GM12878 (cell line): ENCODE results near the gene ADAMTS14. TPM values are rescaled to one million over a fixed set of nuclear protein-coding genes. Genes with fewer than 3 reads are reported as not detected.

Source experiments
- ATAC-seq: fragments of 200-7000 bp; cut with Tn5 transposase; 3 replicates; pipeline ENCODE4 v1.9.1; 2020; ENCODE audit warnings: mild to moderate bottlenecking, moderate library complexity
- BruUV-seq: library from RNA; stranded (reverse); fragments of 400-500 nt; replicated peaks from 2 replicates; lab custom pipeline; 2021; lab: Mats Ljungman, UMichigan
- CTCF ChIA-PET: fragments of 300-600 bp; sonication (Branson Sonifier 250); formaldehyde crosslinking; extraction: SDS; loops from one replicate; lab custom pipeline; 2021; ENCODE audit warnings: inconsistent platforms; lab: Yijun Ruan, JAX
- POLR2A ChIA-PET: fragments of 350-600 bp; formaldehyde crosslinking; extraction: SDS; loops from one replicate; lab custom pipeline; 2021; ENCODE audit warnings: inconsistent platforms; lab: Charles Lee
- RAD21 ChIA-PET: fragments of 300-600 bp; sonication (Branson Sonifier 250); formaldehyde crosslinking; loops from one replicate; lab custom pipeline; 2023; ENCODE audit warnings: antibody characterized with exemption; ENCODE audit not compliant: unreplicated experiment; lab: Charles Lee
- SMC1A ChIA-PET: fragments of 300-600 bp; sonication (Branson Sonifier 250); formaldehyde crosslinking; loops from one replicate; lab custom pipeline; 2023; ENCODE audit not compliant: unreplicated experiment, uncharacterized antibody; lab: Charles Lee
- DNase-seq: peaks from one replicate; pipeline ENCODE4 v3.0.0-alpha.2; 2011; ENCODE audit warnings: low read depth, low spot score
- FAIRE-seq: peaks from 3 replicates; lab custom pipeline; 2011; peaks lifted over from hg19 to GRCh38; lab: Jason Lieb, UNC
- H2AFZ ChIP-seq: 2 replicates; pipeline ENCODE4 v1.6.0; 2011; ENCODE audit warnings: low read depth, low read length, control low read depth; ENCODE audit not compliant: control insufficient read depth
- H3K27ac ChIP-seq: 2 replicates; pipeline ENCODE4 v1.5.1; 2011; ENCODE audit warnings: control low read depth; ENCODE audit not compliant: control insufficient read depth, insufficient read depth
- H3K27me3 ChIP-seq, 2 experiments: replicated peaks in 1 of 2; 2 replicates each; pipeline versions ENCODE4 v1.6.0 to v1.6.1; 2011; ENCODE audit warnings: low read length in 1 of 2; ENCODE audit not compliant: control insufficient read depth in 2 of 2, insufficient read depth in 2 of 2
- H3K36me3 ChIP-seq, 2 experiments: 2 replicates each; pipeline ENCODE4 v1.5.1; 2011; ENCODE audit warnings: low read length in 1 of 2; ENCODE audit not compliant: control insufficient read depth in 2 of 2, insufficient read depth in 2 of 2
- H3K4me1 ChIP-seq: 2 replicates; pipeline ENCODE4 v1.6.1; 2011; ENCODE audit warnings: mild to moderate bottlenecking, low read length, moderate library complexity, mixed read lengths; ENCODE audit not compliant: control insufficient read depth, insufficient read depth
- H3K4me2 ChIP-seq: 2 replicates; pipeline ENCODE4 v1.6.0; 2011; ENCODE audit warnings: control low read depth; ENCODE audit not compliant: control insufficient read depth, insufficient read depth
- H3K4me3 ChIP-seq: fragments of 200-600 bp; sonication (generic); 2 replicates; pipeline ENCODE4 v1.5.1; 2016
- H3K79me2 ChIP-seq: 2 replicates; pipeline ENCODE4 v1.6.0; 2011; ENCODE audit warnings: low read length; ENCODE audit not compliant: control insufficient read depth, insufficient read depth
- H3K9ac ChIP-seq: 2 replicates; pipeline ENCODE4 v1.8.0; 2011; ENCODE audit warnings: low read length, control low read depth, mixed read lengths; ENCODE audit not compliant: control insufficient read depth, insufficient read depth
- H3K9me3 ChIP-seq: replicated peaks from 3 replicates; pipeline ENCODE4 v1.5.1; 2011; ENCODE audit warnings: mild to moderate bottlenecking, low read length; ENCODE audit not compliant: control insufficient read depth, insufficient read depth
- H4K20me1 ChIP-seq: 2 replicates; pipeline ENCODE4 v1.6.0; 2011; ENCODE audit not compliant: control insufficient read depth, insufficient read depth
- FOXK2 ChIP-seq: fragments of 450-650 bp; IDR thresholded peaks from 2 replicates; pipeline ENCODE4 v1.6.1; 2017; ENCODE audit warnings: mild to moderate bottlenecking, moderate library complexity
- IRF4 ChIP-seq: IDR thresholded peaks from 2 replicates; pipeline ENCODE4 v1.6.1; 2011; ENCODE audit warnings: low read depth, low read length
- KDM1A ChIP-seq: fragments of 200-600 bp; sonication (generic); IDR thresholded peaks from 2 replicates; pipeline ENCODE4 v1.6.1; 2016; ENCODE audit warnings: borderline replicate concordance
- MTA3 ChIP-seq: IDR thresholded peaks from 2 replicates; pipeline ENCODE4 v1.6.1; 2012; ENCODE audit warnings: low read length, inconsistent platforms, borderline replicate concordance
- NFYB ChIP-seq: IDR thresholded peaks from 2 replicates; pipeline ENCODE4 v1.6.1; 2011; ENCODE audit warnings: low read depth, mild to moderate bottlenecking, low read length, improper control_type of control experiment, moderate library complexity; ENCODE audit not compliant: insufficient read depth
- RCOR1 ChIP-seq: conservative IDR thresholded peaks from 2 replicates; pipeline ENCODE4 v1.6.1; 2012; ENCODE audit warnings: low read depth, low read length, improper control_type of control experiment
- RFX5 ChIP-seq: IDR thresholded peaks from 2 replicates; pipeline ENCODE4 v1.6.1; 2011; ENCODE audit warnings: low read depth, low read length, improper control_type of control experiment
- SUZ12 ChIP-seq: fragments of 200-600 bp; sonication (generic); IDR thresholded peaks from one replicate; pipeline ENCODE4 v1.6.1; 2018; ENCODE audit warnings: antibody characterized with exemption, mild to moderate bottlenecking; ENCODE audit not compliant: unreplicated experiment
- TARDBP ChIP-seq: IDR thresholded peaks from 2 replicates; pipeline ENCODE4 v1.6.1; 2016; ENCODE audit warnings: borderline replicate concordance
- TCF7 ChIP-seq: IDR thresholded peaks from 2 replicates; pipeline ENCODE4 v1.6.1; 2014; ENCODE audit warnings: antibody characterized with exemption, borderline replicate concordance
- ZNF207 ChIP-seq: fragments of 450-650 bp; IDR thresholded peaks from 2 replicates; pipeline ENCODE4 v1.6.1; 2014; ENCODE audit warnings: antibody characterized with exemption, mild to moderate bottlenecking, borderline replicate concordance
- ZNF622 ChIP-seq: fragments of 450-650 bp; IDR thresholded peaks from 2 replicates; pipeline ENCODE4 v1.6.1; 2017; ENCODE audit warnings: mild to moderate bottlenecking, inconsistent platforms
- WGBS: methylation state at CpG from one replicate; pipeline ENCODE4 v1.1.6; 2016; ENCODE audit warnings: low lambda C conversion rate; ENCODE audit not compliant: insufficient replicate concordance, insufficient coverage; ENCODE audit errors: missing lambda C conversion rate; 5-methylcytosine and 5-hydroxymethylcytosine counted together
- in situ Hi-C: fragments of 300-500 bp; cut with MboI; formaldehyde crosslinking; loops from 9 replicates; pipeline ENCODE4 v1.14.3; 2018; ENCODE audit warnings: mixed read lengths
- intact Hi-C: fragments of 100-400 bp; cut with micrococcal nuclease; formaldehyde crosslinking; loops from one replicate; pipeline ENCODE4 v1.14.2; 2022; ENCODE audit not compliant: unreplicated experiment
- polyA plus RNA-seq, 11 experiments: library from polyadenylated mRNA; depleted of rRNA in 4 of 11; unstranded in 6 of 11; stranded (reverse) in 5 of 11; fragments of >200 nt; fragmentation: Nextera tagmentation in 4 of 11; fragmentation: Illumina TruSeq in 1 of 11; extraction: Ambion mirVana in 4 of 11; extraction: Trizol in 1 of 11; gene quantifications; 1 replicate in 1 of 11; 2 replicates in 10 of 11; pipeline versions ENCODE4 v1.2.1 to v1.2.3, GENCODE V29; 2011 to 2016; ENCODE audit warnings: inconsistent platforms in 2 of 11, missing spikeins in 2 of 11, low read depth in 1 of 11
- total RNA-seq, 4 experiments: library from RNA; depleted of rRNA in 3 of 4; stranded (reverse); fragments of >200 nt in 3 of 4; fragmentation: Illumina TruSeq in 1 of 4; extraction: Trizol in 1 of 4; gene quantifications; 2 replicates each; pipeline versions ENCODE4 v1.2.1 to v1.2.3, GENCODE V29; 2013 to 2021

Gene ADAMTS14
- total and polyA plus RNA-seq, 10 of the 15 experiments (the other 5 are each of a cell fraction or from before 2014, with no cell fraction given): 0.03 to 0.05 TPM; not detected in 8

GRCh38 chr10:70795613-70796012, 123.3 kb downstream of the ADAMTS14 start:
- CTCF ChIA-PET: no interaction called here
- in situ Hi-C loops: no loop called here
- no TSS peak for BruUV-seq

GRCh38 chr10:70797840-70798239, 125.5 kb downstream of the ADAMTS14 start:
- no peaks in the 10 kb centered on the region for H3K4me1 ChIP-seq
- intact Hi-C loops: no loop called here
- ChIA-PET SMC1A (no interaction called here), CTCF (no interaction called here), RAD21 (no interaction called here), POLR2A (no interaction called here)
- no peak overlapping the region for H2AFZ ChIP-seq
- in situ Hi-C loops: no loop called here
- BruUV-seq: no TSS peak
- no peak for DNase-seq
- no peak overlapping the region for H3K4me2 ChIP-seq
- 70% methylated on average over 7 of the region's 7 CpGs for WGBS
- no peaks in the 10 kb centered on the region for H3K36me3 ChIP-seq
- no peak overlapping the region for H3K9ac ChIP-seq
- H3K79me2 ChIP-seq: no peaks in the 10 kb centered on the region
- H3K9me3 ChIP-seq: no peaks in the 10 kb centered on the region
- H4K20me1 ChIP-seq: no peaks in the 10 kb centered on the region
- H3K27me3 ChIP-seq: 0 out of 4 replicates have a peak, but pooled peaks cover 0 to 4% of the 10 kb centered on the region in 2 experiments
- no peak overlapping the region for H3K4me3 ChIP-seq
- no peak overlapping the region for H3K27ac ChIP-seq
- ATAC-seq: no peak
- FAIRE-seq: no peak
- TF ChIP-seq ZNF207: no peak
- TF ChIP-seq RFX5: no peak
- TF ChIP-seq ZNF622: no peak
- TF ChIP-seq IRF4: no peak
- no peak for TF ChIP-seq RCOR1
- TF ChIP-seq, all 136 proteins: peak for 0

More at GRCh38 chr10:70795613-70796012, 123.3 kb downstream of the ADAMTS14 start:
- RAD21 ChIA-PET: no interaction called here
- 95% methylated on average over 1 of the region's 1 CpG for WGBS
- SMC1A ChIA-PET: no interaction called here
- Histone ChIP-seq H3K4me3 (no peak overlapping the region), H3K4me2 (no peak overlapping the region), H3K36me3 (no peaks in the 10 kb centered on the region), H3K4me1 (no peaks in the 10 kb centered on the region), H3K9me3 (no peaks in the 10 kb centered on the region), H2AFZ (no peak overlapping the region), H4K20me1 (no peaks in the 10 kb centered on the region), H3K9ac (no peak overlapping the region), H3K27ac (no peak overlapping the region), H3K27me3 (0 out of 4 replicates have a peak, but pooled peaks cover 0 to 4% of the 10 kb centered on the region in 2 experiments), H3K79me2 (no peaks in the 10 kb centered on the region)
- FAIRE-seq: no peak
- POLR2A ChIA-PET: no interaction called here
- TF ChIP-seq MTA3 (no peak), NFYB (no peak), SUZ12 (no peak), TCF7 (no peak), KDM1A (no peak), FOXK2 (no peak), TARDBP (no peak)
- intact Hi-C loops: no loop called here
- no peak for ATAC-seq
- DNase-seq: no peak
